ENCODE measurements around the gene CCDC169.
"Not testable (repeated sequence)": the region's sequence is repeated elsewhere in the genome, so short reads cannot be mapped to it uniquely, and the experiment has no call there.

Gene CCDC169

DNA sequence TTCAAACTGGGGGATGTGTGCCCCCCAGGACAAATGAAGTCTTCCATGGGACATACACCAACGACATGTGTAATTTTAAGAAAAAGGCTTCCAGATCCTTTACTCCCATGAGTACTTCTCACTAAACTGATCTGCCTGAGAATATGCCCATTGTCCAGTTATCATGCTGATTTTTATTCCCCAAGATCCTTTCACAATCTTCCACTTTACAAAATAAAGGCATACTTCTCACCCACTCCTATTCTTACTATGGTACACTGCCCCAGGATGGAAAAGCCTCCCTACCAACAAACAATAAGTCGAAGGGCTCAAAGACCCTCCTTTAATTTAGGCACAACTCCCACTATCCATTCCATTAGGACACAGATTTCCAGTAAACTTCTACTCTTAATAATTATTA, 45.1 kb upstream of the CCDC169 start:
- no peak for DNase-seq (ENCODE audit: low read depth, low spot score)
- Histone ChIP-seq H3K4me1 (ENCODE audit: insufficient read depth, insufficient read length) (no peaks in the 10 kb centered on the region), H3K27me3 (ENCODE audit: insufficient read depth, insufficient read length) (peaks cover 5% of the 10 kb centered on the region), H3K4me3 (ENCODE audit: insufficient read length, low read depth) (no peak overlapping the region), H3K9ac (ENCODE audit: insufficient read length, low read depth) (no peak overlapping the region), H3K36me3 (ENCODE audit: insufficient read depth, insufficient read length, low read length) (no peaks in the 10 kb centered on the region), H3K9me3 (ENCODE audit: insufficient read depth, low read length) (no peaks in the 10 kb centered on the region)
- no peak for TF ChIP-seq YY1 (IDR thresholded peaks at IDR 0.05; ENCODE audit: insufficient read depth, insufficient read length)

DNA sequence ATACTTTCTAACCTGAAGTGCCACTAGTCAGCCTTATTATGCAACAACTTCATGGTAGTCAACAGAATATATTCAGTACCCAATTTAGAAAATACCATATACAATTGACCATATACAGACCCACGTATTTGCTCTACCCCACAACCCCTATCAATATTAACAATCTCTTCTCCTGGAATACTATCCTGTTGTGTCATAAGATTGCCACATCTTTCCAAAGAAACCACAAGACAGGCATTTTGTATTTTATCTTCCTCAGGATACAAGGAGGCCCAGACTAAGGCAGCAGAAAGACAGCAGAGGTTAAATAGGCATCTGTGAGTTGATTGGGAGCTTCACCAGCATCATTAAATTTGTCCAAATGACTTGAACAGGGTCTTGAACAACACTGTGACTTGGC, 44.1 kb upstream of the CCDC169 start:
- Histone ChIP-seq H3K27me3 (ENCODE audit: insufficient read depth, insufficient read length) (peaks cover 5% of the 10 kb centered on the region), H3K4me3 (ENCODE audit: insufficient read length, low read depth) (no peak overlapping the region), H3K4me1 (ENCODE audit: insufficient read depth, insufficient read length) (no peaks in the 10 kb centered on the region), H3K36me3 (ENCODE audit: insufficient read depth, insufficient read length, low read length) (no peaks in the 10 kb centered on the region), H3K9me3 (ENCODE audit: insufficient read depth, low read length) (no peaks in the 10 kb centered on the region), H3K9ac (ENCODE audit: insufficient read length, low read depth) (no peak overlapping the region)
- DNase-seq (ENCODE audit: low read depth, low spot score) = no peak
- TF ChIP-seq SUZ12 (IDR thresholded peaks at IDR 0.05; ENCODE audit: extremely low read depth, insufficient read depth, insufficient read length) (no peak), YY1 (IDR thresholded peaks at IDR 0.05; ENCODE audit: insufficient read depth, insufficient read length) (no peak), ZNF274 (IDR thresholded peaks at IDR 0.05; ENCODE audit: low read depth, low read length) (no peak)

DNA sequence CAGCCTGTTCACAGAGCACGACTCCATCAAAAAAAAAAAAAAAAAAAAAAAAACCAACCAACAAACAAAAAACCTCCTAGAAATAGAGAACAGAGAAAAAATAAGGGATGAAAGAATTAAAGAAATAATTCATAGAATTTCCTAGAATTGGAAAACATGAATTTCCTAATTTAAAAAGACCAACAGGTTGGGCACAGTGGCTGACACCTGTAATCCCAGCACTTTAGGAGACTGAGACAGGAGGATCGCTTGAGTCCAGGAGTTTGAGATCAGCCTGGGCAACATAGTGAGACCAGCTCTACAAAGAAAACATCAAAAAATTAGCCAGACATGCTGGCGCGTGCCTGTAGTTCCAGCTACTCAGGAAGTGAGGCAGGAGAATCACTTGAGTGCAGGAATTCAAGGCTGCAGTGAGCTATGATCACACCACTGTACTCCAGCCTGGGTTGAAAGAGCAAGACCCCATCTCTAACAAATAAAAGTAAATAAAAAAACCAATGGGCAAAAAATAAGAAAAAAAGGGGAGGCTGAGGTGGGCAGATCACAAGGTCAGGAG, 42.1 kb upstream of the CCDC169 start:
- peaks cover 9% of the 10 kb centered on the region for H3K36me3 ChIP-seq (ENCODE audit: insufficient read depth, insufficient read length, low read length)
- DNase-seq (ENCODE audit: low read depth, low spot score) = no peak
- no peak overlapping the region for H3K4me3 ChIP-seq (ENCODE audit: insufficient read length, low read depth)
- H3K27me3 ChIP-seq (ENCODE audit: insufficient read depth, insufficient read length) = peaks cover under 1% of the 10 kb centered on the region
- H3K9me3 ChIP-seq (ENCODE audit: insufficient read depth, low read length) = no peaks in the 10 kb centered on the region
- TF ChIP-seq SUZ12 (IDR thresholded peaks at IDR 0.05; ENCODE audit: extremely low read depth, insufficient read depth, insufficient read length) = no peak
- no peak for TF ChIP-seq YY1 (IDR thresholded peaks at IDR 0.05; ENCODE audit: insufficient read depth, insufficient read length)
- TF ChIP-seq ZNF274 (IDR thresholded peaks at IDR 0.05; ENCODE audit: low read depth, low read length) = no peak
- no peak overlapping the region for H3K9ac ChIP-seq (ENCODE audit: insufficient read length, low read depth)
- no peaks in the 10 kb centered on the region for H3K4me1 ChIP-seq (ENCODE audit: insufficient read depth, insufficient read length)

DNA sequence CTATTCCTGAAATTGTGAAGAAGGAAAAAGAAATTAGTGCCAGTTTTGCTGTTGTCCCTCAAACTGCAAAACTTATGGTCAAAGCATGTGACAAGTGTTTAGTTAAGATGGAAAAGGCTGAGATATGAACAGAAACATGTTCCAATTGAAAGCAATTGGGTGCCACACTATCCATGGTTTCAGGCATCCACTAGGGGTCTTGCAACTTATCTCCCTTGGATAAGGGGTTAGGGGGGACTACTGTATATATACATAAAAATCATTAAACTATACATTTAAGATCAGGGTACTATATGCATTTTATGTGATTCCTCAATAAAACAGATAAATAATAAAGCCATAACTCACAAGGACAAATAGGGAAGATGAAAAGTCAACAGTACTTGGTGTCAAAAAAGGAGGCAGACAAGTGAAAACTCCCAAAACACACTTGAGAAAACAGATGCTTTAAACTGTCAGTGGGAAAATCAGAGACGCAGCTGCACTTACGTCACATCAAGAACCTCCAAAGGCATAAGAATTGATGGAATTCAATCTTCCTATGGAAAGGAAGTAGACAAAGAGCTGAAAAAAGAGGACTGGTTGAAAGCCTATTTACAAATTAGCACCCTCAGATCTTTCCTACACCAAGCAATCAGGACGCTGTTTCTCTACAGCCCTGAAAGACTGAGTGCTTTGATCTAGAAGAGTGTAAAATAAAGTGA, 40.5 kb upstream of the CCDC169 start:
- Histone ChIP-seq H3K9ac (ENCODE audit: insufficient read length, low read depth) (no peak overlapping the region), H3K36me3 (ENCODE audit: insufficient read depth, insufficient read length, low read length) (peaks cover 15% of the 10 kb centered on the region), H3K4me1 (ENCODE audit: insufficient read depth, insufficient read length) (no peaks in the 10 kb centered on the region), H3K4me3 (ENCODE audit: insufficient read length, low read depth) (no peak overlapping the region), H3K9me3 (ENCODE audit: insufficient read depth, low read length) (no peaks in the 10 kb centered on the region), H3K27me3 (ENCODE audit: insufficient read depth, insufficient read length) (no peaks in the 10 kb centered on the region)
- DNase-seq (ENCODE audit: low read depth, low spot score) = no peak
- TF ChIP-seq ZNF274 (IDR thresholded peaks at IDR 0.05; ENCODE audit: low read depth, low read length) = no peak
- no peak for TF ChIP-seq SUZ12 (IDR thresholded peaks at IDR 0.05; ENCODE audit: extremely low read depth, insufficient read depth, insufficient read length)
- no peak for TF ChIP-seq YY1 (IDR thresholded peaks at IDR 0.05; ENCODE audit: insufficient read depth, insufficient read length)

DNA sequence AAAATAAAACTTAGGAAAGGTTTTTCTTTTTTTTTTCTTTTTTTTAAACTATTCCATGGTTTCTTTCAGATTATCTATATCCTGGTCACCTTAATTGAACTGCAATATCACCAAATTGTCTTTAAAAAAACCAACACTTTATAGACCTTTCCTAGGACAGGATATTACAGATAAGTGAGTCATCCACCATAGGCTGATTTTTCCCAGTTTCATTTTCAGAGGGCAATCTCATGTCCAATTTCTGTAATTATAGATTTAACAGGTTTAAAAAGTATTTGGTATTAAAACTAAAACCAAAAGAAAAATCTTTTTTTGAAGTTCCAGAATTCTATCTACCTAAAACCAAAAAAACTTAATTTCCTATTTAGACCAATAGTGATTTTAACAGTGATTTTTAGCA, 35.4 kb upstream of the CCDC169 start:
- Histone ChIP-seq H3K4me3 (ENCODE audit: insufficient read length, low read depth) (no peak overlapping the region), H3K36me3 (ENCODE audit: insufficient read depth, insufficient read length, low read length) (peaks cover 43% of the 10 kb centered on the region), H3K9ac (ENCODE audit: insufficient read length, low read depth) (no peak overlapping the region), H3K9me3 (ENCODE audit: insufficient read depth, low read length) (no peaks in the 10 kb centered on the region), H3K27me3 (ENCODE audit: insufficient read depth, insufficient read length) (no peaks in the 10 kb centered on the region), H3K4me1 (ENCODE audit: insufficient read depth, insufficient read length) (no peaks in the 10 kb centered on the region)
- TF ChIP-seq ZNF274 (IDR thresholded peaks at IDR 0.05; ENCODE audit: low read depth, low read length) (no peak), YY1 (IDR thresholded peaks at IDR 0.05; ENCODE audit: insufficient read depth, insufficient read length) (no peak), SUZ12 (IDR thresholded peaks at IDR 0.05; ENCODE audit: extremely low read depth, insufficient read depth, insufficient read length) (no peak)
- no peak for DNase-seq (ENCODE audit: low read depth, low spot score)

DNA sequence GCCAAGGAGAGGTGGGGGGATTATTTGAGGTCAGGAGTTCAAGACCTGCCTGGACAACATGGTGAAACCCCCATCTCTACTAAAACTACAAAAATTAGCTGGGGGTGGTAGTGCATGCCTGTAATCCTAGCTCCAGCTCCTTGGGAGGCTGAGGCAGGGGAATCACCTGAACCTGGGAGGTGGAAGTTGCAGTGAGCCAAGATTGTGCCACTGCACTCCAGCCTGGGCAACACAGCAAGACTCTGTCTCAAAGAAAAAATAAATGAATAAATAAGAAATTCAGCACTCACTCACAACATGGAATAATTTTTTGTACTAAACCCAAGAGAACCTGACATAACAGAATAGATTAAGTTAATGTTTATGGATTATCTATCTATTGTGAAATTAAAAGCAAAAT, 34.6 kb upstream of the CCDC169 start:
- H3K4me1 ChIP-seq (ENCODE audit: insufficient read depth, insufficient read length); H3K27me3 ChIP-seq (ENCODE audit: insufficient read depth, insufficient read length); DNase-seq (ENCODE audit: low read depth, low spot score); H3K9me3 ChIP-seq (ENCODE audit: insufficient read depth, low read length); H3K4me3 ChIP-seq (ENCODE audit: insufficient read length, low read depth); H3K9ac ChIP-seq (ENCODE audit: insufficient read length, low read depth): not testable (repeated sequence)
- H3K36me3 ChIP-seq (ENCODE audit: insufficient read depth, insufficient read length, low read length) = peaks cover 48% of the 10 kb centered on the region

DNA sequence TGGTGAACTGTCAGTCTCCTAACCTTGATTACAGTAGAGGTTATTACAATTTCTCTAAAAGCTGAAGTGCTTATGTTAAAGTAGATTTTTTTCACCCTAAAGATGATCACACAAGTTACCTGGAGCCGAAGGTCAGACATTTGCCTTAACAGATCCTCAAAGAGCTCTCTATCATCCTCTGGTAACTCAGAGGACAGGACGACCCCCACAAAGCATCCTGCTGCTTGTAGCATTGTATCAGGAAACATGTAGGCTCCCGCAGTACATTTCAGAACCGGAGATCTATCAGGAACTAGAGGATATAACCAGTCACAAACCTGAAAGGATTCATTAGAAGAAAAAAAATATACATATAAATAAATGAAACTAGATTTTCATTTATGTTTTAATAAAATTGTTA, 33.7 kb upstream of the CCDC169 start:
- H3K4me1 ChIP-seq (ENCODE audit: insufficient read depth, insufficient read length) = no peaks in the 10 kb centered on the region
- H3K27me3 ChIP-seq (ENCODE audit: insufficient read depth, insufficient read length) = no peaks in the 10 kb centered on the region
- TF ChIP-seq ZNF274 (IDR thresholded peaks at IDR 0.05; ENCODE audit: low read depth, low read length) = no peak
- TF ChIP-seq SUZ12 (IDR thresholded peaks at IDR 0.05; ENCODE audit: extremely low read depth, insufficient read depth, insufficient read length) = no peak
- no peak for TF ChIP-seq YY1 (IDR thresholded peaks at IDR 0.05; ENCODE audit: insufficient read depth, insufficient read length)
- no peak overlapping the region for H3K9ac ChIP-seq (ENCODE audit: insufficient read length, low read depth)
- H3K36me3 ChIP-seq (ENCODE audit: insufficient read depth, insufficient read length, low read length) = peaks cover 48% of the 10 kb centered on the region
- no peak overlapping the region for H3K4me3 ChIP-seq (ENCODE audit: insufficient read length, low read depth)
- no peaks in the 10 kb centered on the region for H3K9me3 ChIP-seq (ENCODE audit: insufficient read depth, low read length)
- no peak for DNase-seq (ENCODE audit: low read depth, low spot score)
